AG08395 (cell line): ENCODE measurements around the gene ZNF701.
"Not testable (repeated sequence)": the region's sequence is repeated elsewhere in the genome, so short reads cannot be mapped to it uniquely, and the experiment has no call there.

Experiments
- DNase-seq: peaks from one replicate; pipeline ENCODE4 v3.0.0; 2012; ENCODE audit warnings: mixed read lengths, low spot score

ZNF701 gene

DNA sequence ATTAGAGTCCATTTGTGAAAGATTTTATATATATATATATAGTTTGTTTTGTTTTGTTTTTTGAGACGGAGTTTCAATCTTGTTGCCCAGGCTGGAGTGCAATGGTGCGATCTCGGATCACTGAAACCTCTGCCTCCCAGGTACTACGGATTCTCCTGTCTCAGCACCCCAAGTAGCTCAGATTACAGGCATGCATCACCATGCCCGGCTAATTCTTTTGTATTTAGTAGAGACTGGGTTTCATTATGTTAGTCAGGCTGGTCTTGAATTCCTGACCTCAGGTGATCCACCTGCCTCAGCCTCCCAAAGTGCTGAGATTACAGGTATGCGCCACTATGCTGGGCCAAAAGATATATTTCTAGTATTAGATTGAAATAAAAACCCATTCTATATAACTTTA is 4.0 kb upstream of the ZNF701 start:
- no peak for DNase-seq

DNA sequence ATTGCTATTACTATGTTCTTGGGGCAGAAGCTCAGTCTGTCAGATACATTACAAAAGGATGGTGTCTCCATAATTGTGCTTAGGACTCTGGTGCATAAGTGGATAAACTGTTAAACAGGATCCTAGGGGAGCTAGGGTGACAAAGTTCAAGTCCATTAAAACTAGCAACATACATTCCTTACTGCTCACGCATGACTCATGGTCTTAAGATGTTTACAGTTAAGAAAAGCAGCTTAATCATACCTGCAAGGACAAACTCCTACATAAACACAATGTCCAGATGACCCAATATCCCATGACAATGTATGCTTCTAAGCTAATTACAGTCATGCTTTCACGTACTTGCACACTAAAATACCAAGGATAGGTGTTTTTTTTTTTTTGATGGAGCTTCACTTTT is 3.5 kb upstream of the ZNF701 start:
- DNase-seq: no peak

DNA sequence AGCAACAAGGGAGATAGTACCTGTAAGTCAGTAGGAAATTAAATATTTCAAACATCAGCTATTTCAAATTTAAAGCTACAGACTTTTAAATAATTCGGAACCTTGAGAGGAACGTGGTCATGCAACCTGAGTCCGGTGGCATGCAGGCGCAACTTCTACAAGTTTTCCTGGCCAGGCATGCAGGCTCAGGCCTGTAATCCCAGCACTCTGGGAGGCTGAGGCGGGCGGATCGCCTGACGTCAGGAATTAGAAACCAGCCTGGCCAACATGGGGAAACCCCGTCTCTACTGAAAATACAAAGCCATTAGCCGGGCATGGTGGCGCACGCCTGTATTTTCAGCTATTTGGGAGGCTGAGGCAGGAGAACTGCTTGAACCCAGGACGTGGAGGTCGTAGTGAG is 2.2 kb upstream of the ZNF701 start:
- DNase-seq: no peak

DNA sequence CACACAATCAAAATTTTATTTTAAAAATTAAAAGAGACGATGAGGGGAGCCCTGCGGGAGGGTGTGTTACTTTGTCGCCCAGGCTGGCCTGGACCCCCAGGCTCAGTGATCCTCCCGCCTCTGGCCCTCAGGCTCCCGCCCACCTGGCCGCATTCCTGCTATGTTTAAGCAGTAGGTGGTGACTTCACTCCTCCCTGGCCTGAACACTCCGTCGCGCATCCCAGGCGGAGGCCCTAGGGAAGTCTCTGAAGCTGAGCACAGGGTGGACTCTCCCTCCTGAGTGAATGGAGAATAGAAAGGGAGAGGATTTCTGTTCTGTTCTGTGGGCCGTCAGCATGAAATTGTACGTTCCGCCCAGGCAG is 468 bp upstream of the ZNF701 start:
- DNase-seq: peak; percentile 17

DNA sequence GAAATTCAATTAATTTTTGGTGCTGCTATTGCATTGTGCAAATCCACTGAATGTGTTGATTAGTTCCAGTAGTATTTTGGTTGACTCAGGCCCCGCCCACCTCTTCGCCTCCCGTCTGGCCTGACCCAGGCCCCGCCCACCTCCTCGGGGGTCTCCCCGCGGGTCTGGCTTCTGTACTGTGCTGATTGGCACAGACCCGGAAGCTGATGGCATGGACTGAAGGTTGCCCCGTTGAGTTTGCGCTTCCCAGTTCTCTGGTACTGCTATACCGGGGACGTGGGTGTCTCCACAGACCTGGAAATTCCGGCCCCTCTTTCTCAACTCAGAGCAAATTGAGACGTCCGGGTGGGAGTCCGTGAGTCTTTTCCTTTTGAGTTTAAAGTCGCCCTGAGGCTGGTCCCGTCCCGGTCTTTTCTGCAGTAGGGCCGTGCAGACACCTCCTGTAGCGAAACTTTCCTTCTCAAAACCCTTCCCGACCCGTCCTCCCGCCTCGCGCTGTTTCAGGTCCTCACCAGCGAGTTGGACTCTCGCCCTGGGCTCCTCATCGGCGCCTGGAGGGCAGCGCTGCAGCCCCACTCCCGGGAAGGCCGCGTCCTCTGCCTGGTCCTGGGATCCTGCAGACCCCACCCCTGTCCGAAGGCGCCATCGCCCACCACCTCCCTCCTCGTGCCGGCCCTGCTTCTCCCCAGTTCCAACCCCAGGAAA is 14.8 kb downstream of the ZNF701 start:
- no peak for DNase-seq

DNA sequence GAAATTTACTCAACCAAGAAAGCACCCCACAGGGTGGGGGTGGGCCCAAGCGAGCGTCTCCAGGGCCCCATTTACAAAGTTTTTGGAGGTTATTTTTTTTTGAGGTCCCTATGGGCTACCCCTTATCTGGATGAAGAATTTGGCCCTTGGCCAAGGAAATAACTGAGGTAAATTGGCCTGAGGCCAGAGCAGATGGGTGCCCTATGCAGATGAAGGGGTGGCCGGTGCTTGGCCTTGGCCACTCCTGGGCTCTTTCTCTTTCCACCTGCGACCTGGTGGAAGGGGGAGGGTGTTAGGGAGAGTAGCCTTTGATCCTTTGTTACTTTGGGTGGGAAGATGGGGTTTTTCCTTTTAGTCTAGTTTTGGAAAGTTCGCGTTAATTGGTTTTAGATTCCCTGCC is 15.5 kb downstream of the ZNF701 start:
- DNase-seq: no peak

DNA sequence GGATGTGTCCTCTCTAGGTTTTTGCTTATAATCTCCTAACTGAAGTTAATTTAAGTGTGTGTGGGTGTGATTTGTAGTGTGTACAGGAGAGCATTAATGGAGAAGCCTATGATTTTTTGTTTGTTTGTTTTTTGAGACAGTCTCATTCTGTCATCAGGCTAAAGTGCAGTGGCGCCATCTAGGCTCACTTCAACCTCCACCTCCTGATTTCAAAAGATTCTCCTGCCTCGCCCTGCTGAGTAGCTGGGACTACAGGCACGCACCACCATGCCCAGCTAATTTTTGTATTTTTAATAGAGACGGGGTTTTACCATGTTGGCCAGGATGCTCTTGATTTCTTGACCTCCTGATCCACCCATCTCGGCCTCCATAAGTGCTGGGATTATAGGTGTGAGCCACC is 20.6 kb downstream of the ZNF701 start:
- DNase-seq: no peak

DNA sequence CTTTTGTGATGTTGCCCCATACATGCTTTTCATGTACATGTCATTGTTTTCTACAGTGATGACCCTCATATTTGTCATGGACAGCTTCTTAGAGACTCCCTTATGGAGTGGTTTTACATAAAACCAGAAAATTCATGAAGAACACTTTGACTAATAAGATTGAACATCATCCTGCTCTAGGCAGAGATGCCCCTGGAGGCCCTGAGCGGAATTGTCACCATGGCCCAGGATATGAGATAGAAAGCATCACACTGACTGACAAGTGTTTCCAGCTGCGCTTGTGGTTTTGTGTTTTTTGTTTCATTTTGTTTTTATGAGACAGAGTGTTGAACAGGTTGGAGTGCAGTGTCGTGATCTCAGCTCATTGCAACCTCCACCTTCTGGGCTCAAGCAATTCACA is 22.2 kb downstream of the ZNF701 start:
- no peak for DNase-seq

DNA sequence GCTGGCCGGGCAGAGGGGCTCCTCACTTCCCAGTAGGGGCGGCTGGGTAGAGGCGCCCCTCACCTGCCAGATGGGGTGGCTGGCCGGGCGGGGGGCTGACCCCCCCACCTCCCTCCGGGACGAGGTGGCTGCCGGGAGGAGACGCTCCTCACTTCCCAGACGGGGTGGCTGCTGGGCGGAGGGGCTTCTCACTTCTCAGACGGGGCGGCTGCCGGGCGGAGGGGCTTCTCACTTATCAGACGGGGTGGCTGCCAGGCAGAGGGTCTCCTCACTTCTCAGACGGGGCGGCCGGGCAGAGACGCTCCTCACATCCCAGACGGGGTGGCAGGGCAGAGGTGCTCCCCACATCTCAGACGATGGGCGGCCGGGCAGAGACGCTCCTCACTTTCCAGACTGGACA is 23.4 kb downstream of the ZNF701 start:
- DNase-seq: not testable (repeated sequence)

DNA sequence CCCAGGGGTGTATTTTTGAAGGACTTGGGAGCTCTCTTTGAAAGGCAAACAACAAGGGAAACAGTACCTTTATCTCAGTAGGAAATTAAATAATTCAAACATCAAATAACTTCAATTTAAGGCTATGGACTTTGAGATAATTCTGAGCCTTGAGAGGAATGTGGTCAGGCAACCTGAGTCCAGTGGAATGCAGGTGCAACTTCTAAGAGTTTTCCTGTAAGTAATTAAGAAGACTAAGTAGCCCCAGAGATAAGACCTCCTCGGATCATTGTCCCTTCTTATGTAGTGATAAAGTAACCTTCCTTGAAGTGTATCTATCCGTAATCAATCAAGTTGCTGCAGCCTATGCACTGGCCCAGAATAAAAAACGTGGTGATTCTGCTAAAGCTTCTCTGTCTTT is 29.2 kb downstream of the ZNF701 start:
- no peak for DNase-seq

DNA sequence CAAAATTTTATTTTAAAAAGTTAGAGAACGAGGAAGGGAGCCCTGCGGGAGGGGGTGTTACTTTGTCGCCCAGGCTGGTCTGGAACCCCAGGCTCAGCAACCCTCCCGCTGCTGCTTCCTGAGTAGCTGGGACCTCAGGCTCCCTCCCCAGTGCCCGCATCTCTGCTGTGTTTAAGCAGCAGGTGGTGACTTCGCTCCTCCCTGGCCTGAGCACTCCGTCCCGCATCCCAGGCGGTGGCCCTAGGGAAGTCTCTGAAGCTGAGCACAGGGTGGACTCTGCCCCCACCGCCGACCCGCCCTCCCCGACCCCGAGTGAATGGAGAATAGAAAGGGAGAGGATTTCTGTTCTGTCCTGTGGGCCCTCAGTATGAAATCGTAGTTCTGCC is 30.5 kb downstream of the ZNF701 start:
- DNase-seq: no peak

DNA sequence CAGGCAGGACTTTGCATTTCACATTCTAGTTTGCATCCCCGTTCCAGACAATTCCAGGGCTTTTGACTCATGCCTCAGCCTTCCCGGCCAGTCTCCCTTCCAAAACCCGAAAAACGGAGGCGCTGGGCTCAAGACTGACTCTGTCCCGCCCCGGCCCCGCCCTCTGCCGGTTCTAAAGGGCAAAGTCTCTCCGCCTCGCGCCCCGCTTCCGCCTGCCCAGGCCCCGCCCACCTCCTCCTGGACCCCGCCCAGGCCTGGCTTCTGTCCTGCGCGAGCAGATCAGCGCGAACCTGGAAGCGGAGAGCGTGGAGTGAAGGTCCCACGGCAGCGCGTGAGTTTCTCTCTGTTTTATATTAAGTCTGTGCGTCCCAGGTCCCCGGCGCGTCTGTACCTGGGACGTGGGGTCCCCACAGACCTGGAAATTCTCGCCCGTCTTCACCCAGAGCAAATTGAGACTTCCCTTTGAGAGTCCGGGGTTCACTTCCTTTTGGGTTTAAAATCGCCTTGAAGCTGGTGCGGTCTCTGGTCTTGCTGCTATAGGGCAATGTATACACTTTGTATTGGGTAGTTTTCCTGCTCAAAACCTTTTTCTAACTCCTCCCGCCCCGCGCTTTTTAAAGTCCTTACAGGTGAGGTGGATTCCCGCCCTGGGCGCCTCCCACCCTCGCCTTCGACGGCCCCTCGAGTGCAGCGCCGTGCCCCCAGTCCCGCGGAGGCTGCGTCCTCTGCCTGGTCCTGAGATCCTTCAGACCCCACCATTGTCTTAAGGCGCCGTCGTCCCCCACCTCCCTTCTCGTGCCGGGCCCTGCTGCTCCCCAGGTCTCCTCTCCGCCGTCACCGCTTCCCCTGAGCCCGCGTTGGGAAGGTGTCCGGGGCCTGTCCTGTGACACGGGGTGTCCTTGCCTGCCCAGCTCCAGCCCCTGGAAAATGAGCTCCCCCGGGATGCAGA is 31.2 kb downstream of the ZNF701 start:
- peak; percentile 95 for DNase-seq

DNA sequence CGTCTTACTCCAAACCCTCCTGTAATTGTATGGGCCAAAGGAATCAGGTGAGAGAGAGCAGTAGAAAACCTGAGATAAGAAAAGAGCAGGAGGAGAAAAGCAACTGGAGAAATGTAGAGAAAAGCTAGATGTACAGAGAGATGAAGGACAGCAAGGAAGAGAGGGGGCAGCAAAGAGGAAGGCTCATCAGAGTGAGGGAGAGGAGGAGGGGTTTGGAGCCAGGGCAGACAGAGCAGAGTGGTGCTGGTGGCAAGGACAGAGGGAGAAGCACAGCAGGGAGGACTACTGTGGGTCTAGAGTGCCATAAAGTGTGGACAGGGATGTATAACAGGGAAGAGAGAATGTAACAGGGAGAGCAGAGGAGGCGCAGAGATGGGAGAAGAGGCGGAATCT is 31.9 kb downstream of the ZNF701 start:
- DNase-seq: not testable (repeated sequence)

DNA sequence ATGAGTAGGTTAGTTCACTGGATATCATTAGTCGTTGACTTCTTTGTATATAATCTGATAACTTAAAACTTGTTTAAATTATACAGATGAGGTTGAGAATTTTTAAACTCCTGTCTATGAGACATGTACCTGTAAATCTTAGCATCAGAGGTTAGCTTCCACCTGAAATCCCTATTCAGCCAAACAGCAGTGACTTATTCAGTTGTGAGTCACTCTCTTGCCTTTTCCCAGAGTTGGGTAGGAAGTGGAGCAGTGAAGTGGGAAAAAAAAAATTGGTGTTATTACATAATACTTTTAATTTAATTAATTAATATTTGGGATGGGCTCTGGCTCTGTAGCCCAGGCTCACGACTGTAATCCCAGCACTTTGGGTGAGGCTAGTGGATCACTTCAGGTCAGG is 32.9 kb downstream of the ZNF701 start:
- DNase-seq: no peak

DNA sequence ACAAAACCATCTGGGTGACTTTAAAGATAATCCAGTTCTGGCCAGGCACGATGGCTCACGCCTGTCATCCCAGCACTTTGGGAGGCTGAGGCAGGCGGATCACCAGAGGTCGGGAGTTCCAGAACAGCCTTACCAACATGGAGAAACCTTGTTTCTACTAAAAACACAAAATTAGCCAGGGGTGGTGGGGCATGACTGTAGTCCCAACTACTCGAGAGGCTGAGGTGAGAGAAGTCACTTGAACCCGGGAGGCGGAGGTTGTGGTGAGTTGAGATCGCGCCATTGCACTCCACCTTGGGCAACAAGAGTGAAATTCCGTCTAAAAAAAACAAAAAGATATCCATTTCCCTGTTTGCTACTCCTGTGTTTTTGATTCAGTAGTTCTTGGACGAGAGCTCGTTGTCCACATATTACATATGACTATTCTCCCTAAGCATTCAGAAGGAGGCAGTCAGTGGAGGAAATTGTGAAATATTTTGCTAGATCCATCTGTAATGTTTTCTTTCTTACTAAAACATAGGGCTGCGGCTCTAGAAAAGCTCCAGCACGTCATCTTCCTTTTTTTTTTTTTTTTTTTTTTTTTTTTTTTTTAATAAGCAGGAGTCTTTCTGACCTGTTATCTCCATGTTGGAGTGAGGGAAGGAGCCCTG is 33.6 kb downstream of the ZNF701 start:
- DNase-seq: peak; percentile 47

DNA sequence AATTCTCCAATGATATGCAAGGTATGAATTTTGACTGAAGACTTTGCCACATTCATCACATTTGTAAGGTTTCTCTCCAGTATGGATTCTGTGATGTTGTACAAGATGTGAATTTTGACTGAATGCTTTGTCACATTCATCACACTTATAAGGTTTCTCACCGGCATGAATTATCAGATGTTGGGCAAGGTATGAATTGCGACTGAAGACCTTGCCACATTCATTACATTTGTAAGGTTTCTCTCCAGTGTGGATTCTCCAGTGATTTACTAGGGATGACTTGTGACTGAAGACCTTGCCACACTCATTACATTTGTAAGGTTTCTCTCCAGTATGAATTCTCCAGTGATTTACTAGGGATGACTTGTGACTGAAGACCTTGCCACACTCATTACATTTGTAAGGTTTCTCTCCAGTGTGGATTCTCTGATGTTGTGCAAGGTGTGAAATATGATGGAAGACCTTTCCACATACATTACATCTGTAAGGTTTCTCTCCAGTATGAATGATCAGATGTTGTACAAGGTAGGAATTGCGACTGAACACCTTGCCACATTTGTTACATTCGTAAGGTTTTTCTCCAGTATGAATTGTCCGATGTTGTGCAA is 43.3 kb downstream of the ZNF701 start:
- no peak for DNase-seq

DNA sequence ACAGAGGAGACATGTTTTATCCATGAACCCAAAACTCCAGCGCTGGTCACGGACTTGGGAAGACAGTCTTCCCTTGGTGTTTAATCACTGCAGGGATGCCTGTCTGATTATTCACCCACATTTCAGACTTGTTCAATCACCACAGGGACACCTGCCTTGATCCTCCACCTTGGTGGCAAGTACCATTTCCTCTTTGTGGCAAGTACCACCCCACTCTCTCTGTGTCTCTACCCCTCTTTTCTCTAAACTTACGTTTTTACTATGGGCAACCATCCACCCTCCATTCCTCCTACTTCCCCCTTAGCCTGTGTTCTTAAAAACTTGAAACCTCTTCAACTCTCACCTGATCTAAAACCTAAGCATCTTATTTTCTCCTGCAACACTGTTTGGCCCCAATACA is 51.3 kb downstream of the ZNF701 start:
- no peak for DNase-seq

DNA sequence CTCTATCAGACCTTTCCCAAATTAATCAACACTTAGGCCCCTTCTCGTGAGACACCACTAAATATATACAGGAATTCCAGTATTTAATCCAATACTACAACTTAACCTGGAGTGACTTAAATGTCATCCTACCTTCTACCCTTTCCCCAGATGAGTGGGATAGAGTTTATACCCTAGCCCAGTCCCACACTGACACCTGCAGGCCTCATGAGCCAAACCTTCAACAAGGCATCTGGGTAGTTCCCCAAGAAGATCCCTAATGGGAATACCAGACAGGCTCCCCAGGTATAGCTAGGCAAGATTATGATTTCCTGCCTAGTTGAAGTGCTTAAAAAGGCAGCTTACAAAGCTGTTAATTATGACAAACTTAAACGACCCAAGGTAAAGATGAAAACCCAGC is 52.2 kb downstream of the ZNF701 start:
- no peak for DNase-seq

DNA sequence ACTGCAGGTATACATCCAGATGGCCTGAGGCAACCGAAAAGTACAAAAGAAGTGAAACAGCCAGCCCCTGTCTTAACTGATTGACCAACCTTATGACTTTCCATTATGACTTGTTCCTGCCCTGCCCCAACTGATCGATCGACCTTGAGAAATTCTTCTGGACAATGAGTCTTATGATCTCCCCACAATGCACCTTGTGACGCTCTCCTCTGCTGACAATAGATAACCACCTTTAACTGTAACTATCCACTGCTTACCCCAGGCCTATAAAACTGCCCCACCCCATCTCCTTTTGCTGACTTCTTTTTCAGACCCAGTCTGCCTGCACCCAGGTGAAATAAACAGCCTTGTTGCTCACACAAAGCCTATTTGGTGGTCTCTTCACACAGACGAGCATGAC is 56.8 kb downstream of the ZNF701 start:
- DNase-seq: no peak

DNA sequence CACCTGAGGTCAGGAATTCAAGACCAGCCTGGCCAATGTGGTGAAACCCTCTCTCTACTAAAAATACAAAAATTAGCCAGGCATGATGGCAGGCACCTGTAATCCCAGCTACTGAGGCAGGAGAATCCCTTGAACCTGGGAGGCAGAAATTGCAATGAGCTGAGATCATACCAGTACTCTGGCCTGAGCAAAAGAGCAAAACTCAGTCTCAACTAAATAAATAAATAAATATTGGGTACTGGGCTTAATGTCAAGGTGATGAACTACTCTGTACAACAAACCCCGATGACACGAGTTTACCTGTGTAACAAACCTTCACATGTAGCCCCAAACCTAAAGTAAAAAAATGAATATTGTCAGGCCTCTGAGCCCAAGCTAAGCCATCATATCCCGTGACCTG is 57.4 kb downstream of the ZNF701 start:
- DNase-seq: not testable (repeated sequence)

DNA sequence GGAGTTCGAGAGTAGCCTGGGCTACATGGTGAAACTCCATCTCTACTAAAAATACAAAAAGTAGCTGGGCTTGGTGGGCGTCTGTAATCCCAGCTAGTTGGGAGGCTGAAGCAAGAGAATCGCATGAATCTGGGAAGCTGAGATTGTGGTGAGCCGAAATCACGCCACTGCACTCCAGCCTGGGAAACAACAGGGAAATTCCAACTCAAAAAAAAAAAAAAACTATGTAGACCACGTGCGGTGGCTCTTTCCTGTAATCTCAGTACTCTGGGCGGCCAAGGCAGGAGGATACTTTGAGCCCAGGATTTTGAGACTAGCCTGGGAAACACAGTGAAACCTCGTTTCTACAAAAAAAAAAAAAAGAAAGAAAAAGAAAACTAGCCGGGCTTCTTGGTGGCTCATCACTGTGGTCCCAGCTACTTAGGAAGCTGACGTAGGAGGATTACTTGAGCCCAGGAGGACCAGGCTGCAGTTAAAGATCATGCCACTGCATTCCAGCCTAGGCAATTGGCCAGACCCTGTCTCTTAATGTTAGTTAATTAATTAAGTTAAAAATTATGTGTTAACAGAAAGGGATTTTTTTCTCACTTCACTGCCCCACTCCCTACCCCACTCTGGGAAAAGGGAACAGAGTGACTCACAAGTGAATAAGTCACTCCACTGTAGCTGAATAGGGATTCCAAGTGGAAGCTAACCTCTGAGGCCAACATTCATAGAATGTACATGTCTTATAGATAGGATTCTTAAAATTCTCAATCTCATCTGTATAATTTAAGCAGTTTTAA is 65.9 kb downstream of the ZNF701 start:
- DNase-seq: peak; percentile 7
